ES-I3 (cell line): ENCODE measurements around the gene CLASP1.
"Not testable (repeated sequence)": the region's sequence is repeated elsewhere in the genome, so short reads cannot be mapped to it uniquely, and the experiment has no call there.

ENCODE experiments used
- H3K36me3 ChIP-seq: 2 replicates; pipeline ENCODE4 v1.6.1; 2013; ENCODE audit warnings: mild to moderate bottlenecking, low read length, control low read depth, moderate library complexity; ENCODE audit not compliant: insufficient read depth
- H3K4me1 ChIP-seq: 2 replicates; pipeline ENCODE4 v1.6.1; 2013; ENCODE audit warnings: mild to moderate bottlenecking, control low read depth, low read length; ENCODE audit not compliant: insufficient read depth
- H3K9ac ChIP-seq: 2 replicates; pipeline ENCODE4 v1.6.1; 2013; ENCODE audit warnings: low read depth, mild to moderate bottlenecking, low read length, moderate library complexity
- H3K9me3 ChIP-seq: 2 replicates; pipeline ENCODE4 v1.6.1; 2013; ENCODE audit warnings: mild to moderate bottlenecking, low read length, moderate library complexity; ENCODE audit not compliant: control insufficient read depth, insufficient read depth

CLASP1 gene

GRCh38 chr2:121671621-121672020, 22.4 kb upstream of the CLASP1 start:
- H3K9ac ChIP-seq, H3K4me1 ChIP-seq, H3K36me3 ChIP-seq: not testable (repeated sequence)
- H3K9me3 ChIP-seq: peaks cover 25% of the 10 kb centered on the region; the same call in 1 of the 2 replicates

GRCh38 chr2:121670181-121670580, 20.9 kb upstream of the CLASP1 start:
- H3K9ac ChIP-seq: no peak overlapping the region
- peaks cover 22% of the 10 kb centered on the region; the same call in 1 of the 2 replicates for H3K9me3 ChIP-seq
- no peaks in the 10 kb centered on the region for H3K4me1 ChIP-seq
- no peaks in the 10 kb centered on the region for H3K36me3 ChIP-seq

- Histone ChIP-seq H3K36me3 (no peaks in the 10 kb centered on the region), H3K4me1 (no peaks in the 10 kb centered on the region; the same call in 1 of the 2 replicates), H3K9ac (no peak overlapping the region), H3K9me3 (peaks cover 22% of the 10 kb centered on the region; the same call in 1 of the 2 replicates)
Measured at GRCh38 chr2:121667618-121668017, 18.4 kb upstream of the CLASP1 start.

- H3K9ac ChIP-seq: no peak overlapping the region
- H3K4me1 ChIP-seq: peaks cover 5% of the 10 kb centered on the region; the same call in 1 of the 2 replicates
- peaks cover 20% of the 10 kb centered on the region; the same call in 1 of the 2 replicates for H3K9me3 ChIP-seq
- no peaks in the 10 kb centered on the region for H3K36me3 ChIP-seq
Measured at GRCh38 chr2:121666042-121666441, 16.8 kb upstream of the CLASP1 start.

GRCh38 chr2:121665504-121665903, 16.2 kb upstream of the CLASP1 start:
- H3K9me3 ChIP-seq: peaks cover 16% of the 10 kb centered on the region; the same call in 1 of the 2 replicates
- H3K36me3 ChIP-seq: no peaks in the 10 kb centered on the region
- no peak overlapping the region for H3K9ac ChIP-seq
- peaks cover 5% of the 10 kb centered on the region; the same call in 1 of the 2 replicates for H3K4me1 ChIP-seq

DNA sequence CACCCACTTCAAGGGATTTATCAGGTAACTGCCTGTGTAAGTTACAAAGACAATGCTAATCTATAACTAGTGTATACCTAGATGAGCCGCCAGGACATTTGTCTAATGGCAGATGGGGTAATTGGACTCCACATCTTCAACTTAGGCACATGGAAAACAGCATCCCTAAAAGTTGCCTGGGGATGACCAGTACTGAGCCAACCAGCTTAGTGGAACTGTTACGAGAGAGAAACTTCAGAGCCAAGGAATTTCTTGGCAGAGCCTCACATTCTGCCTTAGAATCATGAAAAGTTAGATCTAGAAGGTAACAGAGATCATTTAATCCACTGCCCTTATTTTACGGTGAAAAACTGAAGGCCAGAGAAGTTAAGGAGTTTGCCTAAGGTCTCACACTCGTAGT, 15.5 kb upstream of the CLASP1 start:
- Histone ChIP-seq H3K36me3 (no peaks in the 10 kb centered on the region), H3K9ac (no peak overlapping the region), H3K9me3 (peaks cover 13% of the 10 kb centered on the region; the same call in 1 of the 2 replicates), H3K4me1 (peaks cover 5% of the 10 kb centered on the region; the same call in 1 of the 2 replicates)

GRCh38 chr2:121664086-121664485, 14.8 kb upstream of the CLASP1 start:
- H3K4me1 ChIP-seq: peaks cover 5% of the 10 kb centered on the region; the same call in 1 of the 2 replicates

DNA sequence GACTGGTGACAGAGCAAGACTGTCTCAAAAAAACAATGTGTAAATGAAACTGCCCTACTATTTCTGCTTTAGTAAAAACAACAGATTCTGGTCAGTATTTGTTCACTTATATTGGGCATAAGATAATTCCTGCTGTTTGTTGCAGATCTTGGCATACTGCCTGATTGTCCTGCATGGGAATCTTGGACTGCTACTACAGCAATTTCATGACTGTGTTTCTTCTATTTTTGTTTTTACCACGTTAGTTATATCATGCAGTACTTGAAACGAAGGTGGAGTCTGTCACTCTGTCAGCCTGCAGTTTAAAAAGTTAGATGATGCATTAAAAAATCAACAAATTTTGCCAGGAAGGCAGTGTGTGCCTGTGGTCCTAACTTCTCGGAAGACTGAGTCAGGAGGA, 14.2 kb upstream of the CLASP1 start:
- Histone ChIP-seq H3K9me3 (peaks cover 4% of the 10 kb centered on the region; the same call in 1 of the 2 replicates), H3K4me1 (peaks cover 5% of the 10 kb centered on the region; the same call in 1 of the 2 replicates), H3K36me3 (no peaks in the 10 kb centered on the region), H3K9ac (no peak overlapping the region)

More at GRCh38 chr2:121664086-121664485, 14.8 kb upstream of the CLASP1 start:
- no peaks in the 10 kb centered on the region for H3K36me3 ChIP-seq
- no peak overlapping the region for H3K9ac ChIP-seq
- H3K9me3 ChIP-seq: peaks cover 7% of the 10 kb centered on the region; the same call in 1 of the 2 replicates

DNA sequence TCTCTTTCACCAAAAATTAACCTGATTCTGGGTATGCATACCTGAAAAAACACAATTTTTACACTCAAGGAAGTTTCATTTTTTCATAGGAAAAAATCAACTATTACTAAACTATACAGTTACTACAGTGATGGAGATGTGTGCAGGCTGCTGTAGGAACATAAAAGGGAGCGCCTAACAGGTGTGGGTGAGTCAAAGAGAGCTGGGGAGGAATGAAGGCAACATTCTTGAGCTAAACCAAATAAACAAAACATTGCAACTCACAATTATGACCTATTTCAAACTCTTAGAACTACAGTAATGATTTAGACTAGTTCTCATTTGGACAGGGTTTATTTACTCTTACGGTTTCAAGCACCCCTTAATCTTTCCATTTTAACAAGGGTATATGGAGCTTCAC, 13.4 kb upstream of the CLASP1 start:
- Histone ChIP-seq H3K36me3 (no peaks in the 10 kb centered on the region), H3K9me3 (no peaks in the 10 kb centered on the region; the same call in 1 of the 2 replicates), H3K4me1 (peaks cover 5% of the 10 kb centered on the region; the same call in 1 of the 2 replicates), H3K9ac (no peak overlapping the region)

GRCh38 chr2:121659933-121660332, 10.7 kb upstream of the CLASP1 start:
- Histone ChIP-seq H3K4me1 (peaks cover 5% of the 10 kb centered on the region; the same call in 1 of the 2 replicates), H3K9me3 (no peaks in the 10 kb centered on the region), H3K9ac (no peak overlapping the region), H3K36me3 (no peaks in the 10 kb centered on the region)

GRCh38 chr2:121658393-121658792, 9.1 kb upstream of the CLASP1 start:
- not testable (repeated sequence) for H3K9ac ChIP-seq, H3K9me3 ChIP-seq, H3K4me1 ChIP-seq, H3K36me3 ChIP-seq

GRCh38 chr2:121653035-121653434, 3.8 kb upstream of the CLASP1 start:
- Histone ChIP-seq H3K4me1 (no peaks in the 10 kb centered on the region), H3K36me3 (no peaks in the 10 kb centered on the region), H3K9me3 (no peaks in the 10 kb centered on the region), H3K9ac (no peak overlapping the region)

DNA sequence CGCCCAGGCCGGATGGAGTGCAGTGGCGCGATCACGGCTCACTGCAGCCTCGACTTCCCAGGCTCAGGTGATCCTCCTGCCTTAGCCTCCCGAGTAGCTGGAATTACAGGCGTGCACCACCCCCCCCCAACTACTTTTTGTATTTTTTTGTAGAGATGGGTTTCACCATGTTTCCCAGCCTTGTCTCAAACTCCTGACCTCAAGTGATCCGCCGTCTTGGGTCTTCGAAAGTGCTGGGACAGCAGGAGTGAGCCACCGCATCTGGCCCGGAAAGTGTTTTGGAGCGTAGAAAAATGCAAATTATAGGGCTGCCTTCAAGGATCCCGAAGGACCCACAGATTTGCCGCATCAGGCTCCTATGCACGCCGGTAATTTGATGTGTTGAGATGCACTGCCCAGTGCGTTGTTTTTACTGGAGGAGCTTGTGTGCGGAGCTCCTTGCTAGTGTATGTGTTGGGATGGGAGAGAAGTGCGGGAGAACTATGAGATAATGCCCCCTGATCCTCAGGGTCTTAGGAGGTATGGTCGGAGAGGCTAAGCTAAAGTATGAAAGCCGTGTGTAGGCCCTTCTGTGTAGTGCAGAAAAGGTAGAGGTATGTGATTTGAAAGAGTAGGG, 1.2 kb upstream of the CLASP1 start:
- H3K36me3 ChIP-seq: no peaks in the 10 kb centered on the region
- no peaks in the 10 kb centered on the region for H3K9me3 ChIP-seq
- peaks cover 7% of the 10 kb centered on the region for H3K4me1 ChIP-seq
- peak overlapping the region; percentile 81 for H3K9ac ChIP-seq

GRCh38 chr2:121649596-121650314, 493 bp upstream of the CLASP1 start:
- Histone ChIP-seq H3K9ac (peak overlapping the region; percentile 81), H3K9me3 (no peaks in the 10 kb centered on the region), H3K4me1 (peaks cover 7% of the 10 kb centered on the region), H3K36me3 (no peaks in the 10 kb centered on the region)
